ENCODE results near the gene LILRA2.
"Not testable (repeated sequence)": the region's sequence is repeated elsewhere in the genome, so short reads cannot be mapped to it uniquely, and the experiment has no call there.

The LILRA2 gene

DNA sequence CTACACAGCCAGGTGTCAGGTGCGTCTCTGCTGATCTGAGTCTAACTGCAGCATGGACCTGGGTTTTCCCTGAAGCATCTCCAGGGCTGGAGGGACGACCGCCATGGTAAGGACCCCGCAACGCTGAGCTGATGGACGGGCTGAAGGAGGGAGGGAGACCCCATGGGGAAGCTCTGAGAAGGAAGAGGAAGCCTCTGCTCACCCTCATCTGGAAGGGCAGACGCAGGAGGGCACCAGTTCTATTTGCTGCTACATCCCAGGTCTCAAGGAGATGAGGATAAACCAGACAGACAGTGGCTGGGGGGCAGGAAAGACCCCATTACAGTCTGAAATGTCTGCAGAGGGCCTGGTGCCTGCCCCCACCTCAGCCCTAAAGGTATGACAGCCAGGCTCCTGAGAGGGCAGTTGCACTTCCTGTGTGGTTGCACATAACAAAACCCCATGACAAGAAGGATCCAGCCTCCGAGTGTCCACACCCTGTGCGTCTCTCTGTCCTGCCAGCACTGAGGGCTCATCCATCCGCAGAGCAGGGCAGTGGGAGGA, at the start of gene LILRA2:
Gene LILRA2 (plus strand): TSS at position 461 of the 543 bp plus-strand sequence. CDS start 89 bp downstream, outside the sequence.
- DNase-seq (ENCODE audit: low read depth): no peak

GRCh38 chr19:54525636-54526035, 48.0 kb upstream of the LILRA2 start:
- no peak for DNase-seq (ENCODE audit: low read depth)

- no peak for DNase-seq (ENCODE audit: low read depth)
Observed at GRCh38 chr19:54526972-54527371, 46.6 kb upstream of the LILRA2 start.

DNA sequence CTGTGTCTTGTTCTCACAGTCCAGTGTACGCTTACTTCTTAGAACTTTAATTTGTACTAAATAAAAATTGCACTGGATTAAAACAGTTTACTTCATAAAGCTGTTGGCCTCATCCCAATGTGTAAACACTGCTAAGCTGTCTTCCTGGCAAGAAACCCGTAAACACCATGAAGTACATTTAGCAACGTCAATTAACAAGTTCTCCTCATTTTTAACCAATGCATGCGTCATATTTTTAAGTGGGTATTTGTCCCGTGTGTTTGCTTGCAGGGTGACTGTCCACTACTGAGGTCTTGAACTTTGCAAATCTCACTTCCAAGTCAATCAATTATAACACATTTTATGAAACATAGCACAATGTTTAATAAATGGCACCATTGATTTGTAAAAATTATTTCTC, 42.7 kb upstream of the LILRA2 start:
- DNase-seq (ENCODE audit: low read depth): no peak

- no peak for DNase-seq (ENCODE audit: low read depth)
Observed at GRCh38 chr19:54532528-54532927, 41.1 kb upstream of the LILRA2 start.

GRCh38 chr19:54533476-54533875, 40.1 kb upstream of the LILRA2 start:
- DNase-seq (ENCODE audit: low read depth): no peak

DNA sequence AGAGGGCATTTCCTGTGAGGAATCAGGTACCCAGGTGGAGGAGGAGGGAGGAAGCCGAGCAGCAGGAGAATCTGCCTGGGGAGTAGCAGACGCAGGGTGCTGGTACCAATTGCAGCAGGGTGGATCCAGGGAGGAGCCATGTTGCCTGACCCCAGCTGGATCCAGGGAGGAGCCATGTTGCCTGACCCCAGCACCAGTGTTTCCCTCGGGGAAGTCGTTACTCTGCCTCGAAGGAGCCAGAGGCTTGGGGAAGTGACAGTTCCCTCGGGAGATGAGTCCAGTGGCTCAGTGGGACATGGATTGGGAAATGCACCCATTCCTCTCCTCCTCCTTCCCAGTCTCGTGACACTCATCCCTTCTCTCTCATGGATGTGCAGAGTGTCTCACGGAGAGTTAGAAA, 39.4 kb upstream of the LILRA2 start:
- DNase-seq (ENCODE audit: low read depth): no peak

GRCh38 chr19:54535601-54536000, 38.0 kb upstream of the LILRA2 start:
- DNase-seq (ENCODE audit: low read depth): no peak

DNA sequence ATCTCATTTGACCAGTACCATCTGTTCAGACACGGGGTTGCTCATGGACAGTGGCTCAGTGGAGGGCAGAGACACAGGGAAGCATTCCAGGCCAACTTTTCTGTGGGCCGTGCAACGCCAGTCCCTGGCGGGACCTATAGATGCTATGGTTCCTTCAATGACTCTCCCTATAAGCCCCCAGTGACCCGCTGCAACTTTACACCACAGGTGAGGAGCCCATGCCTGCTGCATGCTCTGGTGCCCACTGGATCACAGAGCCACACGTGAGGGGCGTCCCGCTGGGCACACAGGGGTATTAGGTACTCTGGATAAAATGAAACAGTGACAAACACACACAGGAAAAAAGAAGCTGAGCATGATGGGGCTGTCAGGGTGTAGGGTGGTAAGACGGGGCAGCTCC, 36.6 kb upstream of the LILRA2 start:
- no peak for DNase-seq (ENCODE audit: low read depth)

DNA sequence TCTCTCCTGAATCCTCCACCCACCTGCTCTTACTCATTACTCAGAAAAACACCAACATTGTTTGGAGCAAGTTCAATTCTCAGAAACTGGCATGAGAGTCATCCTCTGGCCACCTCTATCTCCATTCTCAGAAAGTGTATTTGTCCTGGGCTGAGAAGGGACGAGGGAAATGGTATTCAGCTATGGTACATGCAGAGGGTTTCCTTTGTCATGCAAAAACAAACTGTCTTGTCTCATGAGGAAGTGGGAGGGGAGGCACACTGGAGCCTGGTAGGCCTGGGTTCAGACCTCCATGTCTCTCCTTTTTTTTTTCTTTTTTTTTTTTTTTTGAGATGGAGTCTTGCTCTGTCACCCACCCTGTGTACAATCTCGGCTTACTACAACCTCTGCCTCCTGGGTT, 31.9 kb upstream of the LILRA2 start:
- DNase-seq (ENCODE audit: low read depth): no peak

DNA sequence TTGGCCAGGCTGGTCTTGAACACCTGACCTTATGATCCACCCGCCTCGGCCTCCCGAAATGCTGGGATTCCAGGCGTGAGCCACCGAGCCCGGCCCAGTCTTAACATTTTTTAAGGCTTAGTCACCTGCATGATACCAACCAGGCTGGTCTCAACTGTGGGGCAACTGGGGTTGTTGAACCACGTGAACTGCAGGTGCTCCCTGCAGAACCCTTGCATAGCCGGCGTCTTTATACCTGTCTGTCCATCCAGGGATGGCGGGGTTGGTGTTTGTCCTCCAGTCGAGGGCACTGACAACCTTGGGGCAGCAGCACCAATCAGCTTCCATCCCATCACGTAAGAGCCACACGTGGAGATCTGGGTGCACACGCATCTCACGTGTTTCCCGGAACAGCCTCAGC, 24.8 kb upstream of the LILRA2 start:
- no peak for DNase-seq (ENCODE audit: low read depth)

DNA sequence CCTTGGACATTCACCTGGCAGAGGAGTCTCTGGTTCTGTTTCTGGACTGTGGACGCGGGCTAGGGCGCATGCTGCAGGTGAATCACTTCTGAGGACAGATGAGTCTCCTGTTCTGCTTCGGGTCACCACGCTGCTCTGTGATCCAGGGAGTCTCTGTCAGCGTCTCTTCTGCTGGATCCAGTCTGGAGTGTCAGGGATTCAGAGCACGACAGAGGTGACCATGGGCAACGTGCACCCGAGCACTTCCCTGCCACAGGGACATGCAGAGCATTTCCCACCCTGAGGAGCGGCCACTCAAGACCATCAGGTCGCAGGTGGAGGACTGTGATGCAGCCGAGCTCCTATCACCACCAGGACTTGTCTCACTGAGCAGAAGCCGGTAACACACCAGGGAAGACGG, 24.4 kb upstream of the LILRA2 start:
- no peak for DNase-seq (ENCODE audit: low read depth)

GRCh38 chr19:54551293-54551692, 22.3 kb upstream of the LILRA2 start:
- no peak for DNase-seq (ENCODE audit: low read depth)

- no peak for DNase-seq (ENCODE audit: low read depth)
Observed at GRCh38 chr19:54551950-54552912, 21.4 kb upstream of the LILRA2 start.

- no peak for DNase-seq (ENCODE audit: low read depth)
Observed at GRCh38 chr19:54552913-54553310, 20.7 kb upstream of the LILRA2 start.

GRCh38 chr19:54554006-54554405, 19.6 kb upstream of the LILRA2 start:
- DNase-seq (ENCODE audit: low read depth): no peak

GRCh38 chr19:54554896-54555295, 18.7 kb upstream of the LILRA2 start:
- no peak for DNase-seq (ENCODE audit: low read depth)

DNA sequence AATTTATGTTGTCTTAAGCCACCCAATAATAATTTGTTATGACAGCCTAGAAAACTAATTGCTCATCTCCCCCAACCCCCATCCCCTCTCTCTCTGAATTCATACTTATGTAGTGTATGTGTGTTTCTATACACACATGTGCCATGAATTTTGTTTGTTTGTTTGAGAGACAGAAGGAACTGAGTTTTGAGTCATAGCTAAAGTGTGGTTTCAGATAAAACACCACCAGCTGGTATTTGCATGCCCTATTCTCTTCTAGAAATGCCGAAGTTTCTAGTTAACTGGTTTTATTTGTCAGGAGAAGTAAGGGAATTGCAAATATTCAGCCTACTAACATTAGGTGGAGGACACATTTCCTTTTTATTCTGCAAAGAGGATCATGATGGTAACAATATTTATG, 17.4 kb upstream of the LILRA2 start:
- DNase-seq (ENCODE audit: low read depth): no peak

- no peak for DNase-seq (ENCODE audit: low read depth)
Observed at GRCh38 chr19:54558339-54558738, 15.3 kb upstream of the LILRA2 start.

DNA sequence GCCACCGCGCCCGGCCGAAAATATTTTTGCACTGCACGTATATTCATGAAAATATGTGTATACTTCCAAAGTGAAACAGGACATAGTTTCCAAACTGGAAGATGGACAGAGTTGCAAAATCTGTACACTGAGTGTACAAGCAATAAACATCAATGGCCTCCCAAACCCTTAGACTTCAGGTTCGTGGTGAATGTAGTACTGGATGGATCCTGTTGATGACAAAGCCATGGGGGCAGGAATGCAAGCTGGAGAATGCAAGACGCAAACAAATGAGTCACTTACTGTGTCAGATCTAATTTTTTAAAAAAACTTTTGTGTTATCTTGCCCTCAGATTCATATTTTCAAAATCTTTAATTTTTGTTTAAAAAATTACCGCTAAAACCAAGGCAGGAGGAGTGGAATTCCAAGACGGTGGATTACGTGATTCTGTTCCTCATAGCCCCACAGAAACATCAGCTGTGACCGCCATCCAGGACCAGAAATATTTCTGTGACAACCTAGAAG, 12.7 kb upstream of the LILRA2 start:
- no peak for DNase-seq (ENCODE audit: low read depth)

GRCh38 chr19:54561840-54562239, 11.8 kb upstream of the LILRA2 start:
- no peak for DNase-seq (ENCODE audit: low read depth)

GRCh38 chr19:54563206-54563605, 10.4 kb upstream of the LILRA2 start:
- DNase-seq (ENCODE audit: low read depth): not testable (repeated sequence)

DNA sequence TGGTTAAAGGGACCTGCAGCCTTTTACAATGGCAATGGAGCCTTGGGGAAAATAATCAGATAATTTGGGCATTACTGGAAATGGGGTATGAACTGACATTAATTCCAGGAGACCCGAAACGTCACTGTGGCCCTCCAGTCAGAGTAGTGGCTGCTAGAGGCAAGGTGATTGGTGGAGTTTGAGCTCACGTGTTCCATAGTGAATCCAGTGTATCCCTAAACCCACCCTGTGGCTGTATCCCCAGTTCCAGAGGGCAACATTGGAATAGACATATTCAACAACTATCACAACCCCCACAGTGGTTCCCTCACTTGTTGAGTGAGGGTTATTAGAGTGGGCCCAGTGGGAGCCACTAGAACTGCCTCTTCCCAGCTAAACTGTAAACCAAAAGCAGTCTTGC, 3.3 kb upstream of the LILRA2 start:
- DNase-seq (ENCODE audit: low read depth): no peak
